GM12891 (cell line): Measurements from ENCODE around the gene IRF8.

Experiments
- PAX5 ChIP-seq: IDR thresholded peaks from 2 replicates; pipeline ENCODE4 v1.6.1; 2011; ENCODE audit warnings: low read length, moderate library complexity, mild to moderate bottlenecking; ENCODE audit not compliant: insufficient read depth, severe bottlenecking
- POLR2A ChIP-seq: IDR thresholded peaks from 2 replicates; pipeline ENCODE4 v1.6.1; 2011; ENCODE audit warnings: low read depth, low read length, control low read depth
- POLR2AphosphoS5 ChIP-seq: IDR thresholded peaks from 2 replicates; pipeline ENCODE4 v1.6.1; 2011; ENCODE audit warnings: low read depth, low read length, control low read depth
- TAF1 ChIP-seq: IDR thresholded peaks from 2 replicates; pipeline ENCODE4 v1.6.1; 2011; ENCODE audit warnings: low read depth, low read length, control low read depth

- no peak for TF ChIP-seq POLR2AphosphoS5
- TF ChIP-seq POLR2A = no peak
- no peak for TF ChIP-seq PAX5
- no peak for TF ChIP-seq TAF1
Observed at GRCh38 chr16:85924675-85925074, 25.7 kb downstream of the IRF8 start.
